Activated CD4-positive, alpha-beta T cell treated with anti-CD3 and anti-CD28 coated beads for 36 hours (primary cell): ENCODE results near the gene NUDT6. TPM values are rescaled to one million over a fixed set of nuclear protein-coding genes. Genes with fewer than 3 reads are reported as not detected.
"Not testable (repeated sequence)": the region's sequence is repeated elsewhere in the genome, so short reads cannot be mapped to it uniquely, and the experiment has no call there.

Experiments
- ATAC-seq: fragments of 200-7000 bp; cut with Tn5 transposase; one replicate; pipeline ENCODE4 v1.10.0; 2021; ENCODE audit warnings: mild to moderate bottlenecking, moderate library complexity
- CTCF ChIA-PET: fragments of 350-600 bp; sonication (Branson Sonifier 250); formaldehyde crosslinking; loops from one replicate; lab custom pipeline; 2021; ENCODE audit warnings: antibody characterized with exemption; lab: Charles Lee
- POLR2A ChIA-PET: fragments of 350-600 bp; sonication (Branson Sonifier 250); formaldehyde crosslinking; loops from one replicate; lab custom pipeline; 2021; ENCODE audit warnings: antibody characterized with exemption, inconsistent platforms; lab: Charles Lee
- DNase-seq: peaks from one replicate; pipeline ENCODE4 v3.0.0-alpha.2; 2020
- H3K27ac Mint-ChIP-seq: one replicate; pipeline ENCODE4 v1.8.0; 2021; ENCODE audit warnings: mixed read lengths
- H3K27me3 Mint-ChIP-seq: one replicate; pipeline ENCODE4 v1.8.0; 2021; ENCODE audit warnings: mixed read lengths
- H3K36me3 Mint-ChIP-seq: one replicate; pipeline ENCODE4 v1.8.0; 2021; ENCODE audit warnings: low read depth, mixed read lengths
- H3K4me1 Mint-ChIP-seq: one replicate; pipeline ENCODE4 v1.8.0; 2021; ENCODE audit warnings: mixed read lengths
- H3K4me3 Mint-ChIP-seq: one replicate; pipeline ENCODE4 v1.8.0; 2021; ENCODE audit warnings: mild to moderate bottlenecking, moderate library complexity, mixed read lengths
- H3K9me3 Mint-ChIP-seq: one replicate; pipeline ENCODE4 v1.8.0; 2021; ENCODE audit warnings: low read depth, mixed read lengths
- intact Hi-C, 2 experiments: fragments of 100-400 bp; cut with DNase I in 1 of 2; cut with micrococcal nuclease in 1 of 2; formaldehyde crosslinking; loops; one replicate each; pipeline versions ENCODE4 v1.14.2 to v1.15.1; 2022 to 2024; cut with DNase I, micrococcal nuclease
- total RNA-seq, 2 experiments: library from RNA; stranded (reverse); gene quantifications; one replicate each; pipeline ENCODE4 v1.2.3, GENCODE V29; 2021

NUDT6 gene
- total RNA-seq, 2 experiments from 2014 or later = 8.8 to 9.2 TPM

DNA sequence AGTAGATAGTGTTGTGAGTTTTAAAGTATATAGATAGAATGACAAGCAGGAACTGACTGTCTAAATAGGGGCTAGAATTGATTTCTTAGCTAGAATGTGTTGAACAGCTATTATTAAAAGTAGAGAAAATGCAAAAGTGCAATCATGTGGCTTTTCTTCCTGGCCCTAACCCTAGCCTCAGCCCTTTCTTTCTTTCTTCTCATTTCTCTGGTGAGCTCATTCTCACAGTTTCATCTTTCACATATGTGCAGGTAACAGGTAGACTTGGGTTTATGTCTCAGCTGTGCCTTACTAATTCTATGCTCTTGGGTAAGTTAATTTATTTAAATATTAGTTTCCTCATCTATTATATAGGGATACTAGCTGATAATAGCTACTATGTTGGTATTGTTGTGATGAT lies 70.8 kb downstream of the NUDT6 start:
- DNase-seq (no peak), ATAC-seq (no peak)
- ChIA-PET CTCF (interaction anchor here (0.8 kb wide), 1 partner anchor 63 kb away, joined by 5 read pairs; no protein-coding TSS in a partner anchor), POLR2A (no interaction called here)
- H3K27me3 Mint-ChIP-seq = peaks cover 16% of the 10 kb centered on the region
- no peaks in the 10 kb centered on the region for H3K9me3 Mint-ChIP-seq
- H3K36me3 Mint-ChIP-seq = no peaks in the 10 kb centered on the region
- intact Hi-C loops = no loop called here
- no peaks in the 10 kb centered on the region for H3K4me1 Mint-ChIP-seq
- no peak overlapping the region for H3K27ac Mint-ChIP-seq
- no peak overlapping the region for H3K4me3 Mint-ChIP-seq

GRCh38 chr4:122849789-122850188 lies 72.6 kb downstream of the NUDT6 start:
- H3K27ac Mint-ChIP-seq, intact Hi-C loops, ATAC-seq, H3K36me3 Mint-ChIP-seq, CTCF ChIA-PET, DNase-seq, H3K9me3 Mint-ChIP-seq, H3K4me1 Mint-ChIP-seq, H3K4me3 Mint-ChIP-seq: not testable (repeated sequence)
- peaks cover 13% of the 10 kb centered on the region for H3K27me3 Mint-ChIP-seq
- POLR2A ChIA-PET = interaction anchor here (0.7 kb wide), 1 partner anchor 9 kb away, joined by 8 read pairs; no protein-coding TSS in a partner anchor

GRCh38 chr4:122847931-122848330 lies 74.5 kb downstream of the NUDT6 start:
- intact Hi-C loops = no loop called here
- no peak overlapping the region for H3K27ac Mint-ChIP-seq
- CTCF ChIA-PET = no interaction called here
- DNase-seq (no peak), ATAC-seq (no peak)
- no peaks in the 10 kb centered on the region for H3K36me3 Mint-ChIP-seq
- POLR2A ChIA-PET = no interaction called here
- no peak overlapping the region for H3K4me3 Mint-ChIP-seq
- peaks cover 5% of the 10 kb centered on the region for H3K4me1 Mint-ChIP-seq
- H3K27me3 Mint-ChIP-seq = peaks cover 12% of the 10 kb centered on the region
- no peaks in the 10 kb centered on the region for H3K9me3 Mint-ChIP-seq

- intact Hi-C loops = no loop called here
- POLR2A ChIA-PET = no interaction called here
Measured at GRCh38 chr4:122845760-122846159, 76.6 kb downstream of the NUDT6 start.

GRCh38 chr4:122845066-122845465 lies 77.3 kb downstream of the NUDT6 start:
- Mint-ChIP-seq H3K27me3 (peaks cover 5% of the 10 kb centered on the region), H3K36me3 (no peaks in the 10 kb centered on the region), H3K4me3 (no peak overlapping the region), H3K4me1 (peaks cover 5% of the 10 kb centered on the region), H3K27ac (no peak overlapping the region), H3K9me3 (no peaks in the 10 kb centered on the region)
- DNase-seq = no peak
- no peak for ATAC-seq
- POLR2A ChIA-PET = interaction anchor here (0.7 kb wide), 1 partner anchor 374 kb away, joined by 3 read pairs; no protein-coding TSS in a partner anchor
- intact Hi-C loops = no loop called here
- CTCF ChIA-PET = interaction anchor here (1.0 to 1.5 kb wide), 3 partner anchors 12 to 87 kb away, joined by 3 to 4 read pairs (median 4); no protein-coding TSS in a partner anchor

More at GRCh38 chr4:122845760-122846159, 76.6 kb downstream of the NUDT6 start:
- Mint-ChIP-seq H3K36me3 (no peaks in the 10 kb centered on the region), H3K27me3 (peaks cover 5% of the 10 kb centered on the region), H3K4me1 (peaks cover 5% of the 10 kb centered on the region), H3K9me3 (no peaks in the 10 kb centered on the region), H3K27ac (no peak overlapping the region), H3K4me3 (no peak overlapping the region)
- no peak for ATAC-seq
- DNase-seq = no peak
- CTCF ChIA-PET = interaction anchor here (1.0 to 1.5 kb wide), 3 partner anchors 12 to 88 kb away, joined by 3 to 4 read pairs (median 4); no protein-coding TSS in a partner anchor

GRCh38 chr4:122844391-122844790 lies 78.0 kb downstream of the NUDT6 start:
- H3K4me1 Mint-ChIP-seq, DNase-seq, H3K4me3 Mint-ChIP-seq, H3K27me3 Mint-ChIP-seq, intact Hi-C loops, H3K9me3 Mint-ChIP-seq, ATAC-seq, H3K27ac Mint-ChIP-seq, H3K36me3 Mint-ChIP-seq: not testable (repeated sequence)
- ChIA-PET CTCF (interaction anchor here (1.2 kb wide), 1 partner anchor 14 kb away, joined by 3 read pairs; no protein-coding TSS in a partner anchor), POLR2A (interaction anchor here (0.7 kb wide), 1 partner anchor 373 kb away, joined by 3 read pairs; no protein-coding TSS in a partner anchor)

- ChIA-PET CTCF (interaction anchor here (1.2 kb wide), 1 partner anchor 85 kb away, joined by 4 read pairs; no protein-coding TSS in a partner anchor), POLR2A (no interaction called here)
- Mint-ChIP-seq H3K9me3 (no peaks in the 10 kb centered on the region), H3K4me1 (peaks cover 5% of the 10 kb centered on the region), H3K4me3 (no peak overlapping the region), H3K27me3 (peaks cover 8% of the 10 kb centered on the region), H3K36me3 (no peaks in the 10 kb centered on the region), H3K27ac (no peak overlapping the region)
- intact Hi-C loops = no loop called here
- ATAC-seq = no peak
- DNase-seq = no peak
Measured at GRCh38 chr4:122842984-122843531, 79.3 kb downstream of the NUDT6 start.

Other genes starting within 250 kb of the NUDT6 start
- 1 to 10 TPM; 2.8 to 3.9 TPM for gene BBS12, start 189.9 kb downstream of the NUDT6 start, total RNA-seq
- gene FGF2, start 95.8 kb downstream of the NUDT6 start, total RNA-seq = 1 to 10 TPM in 1 of 2 experiments, under 1 TPM in 1; 0.91 to 1.2 TPM